Mucosa of rectum (tissue), 2 donors: ENCODE data around the gene SLC4A2.

Experiments
- H3K27ac ChIP-seq, 2 donors: one replicate each; pipeline ENCODE4 v1.7.0; 2013; ENCODE audit warnings: inconsistent platforms in 2 of 2, low read depth in 2 of 2, low read length in 2 of 2
- H3K27me3 ChIP-seq, 2 donors: one replicate each; pipeline ENCODE4 v1.7.0; 2013; ENCODE audit warnings: low read length in 2 of 2; ENCODE audit not compliant: control insufficient read depth in 2 of 2, insufficient read depth in 2 of 2
- H3K36me3 ChIP-seq, 2 donors: one replicate each; pipeline ENCODE4 v1.7.0; 2013; ENCODE audit warnings: low read length in 2 of 2; ENCODE audit not compliant: control insufficient read depth in 2 of 2, insufficient read depth in 2 of 2
- H3K4me1 ChIP-seq, 2 donors: one replicate each; pipeline ENCODE4 v1.7.0; 2013; ENCODE audit warnings: low read length in 2 of 2, mild to moderate bottlenecking in 1 of 2; ENCODE audit not compliant: control insufficient read depth in 2 of 2, insufficient read depth in 2 of 2
- H3K4me3 ChIP-seq, 2 donors: one replicate each; pipeline ENCODE4 v1.7.0; 2013; ENCODE audit warnings: low read length in 2 of 2
- H3K9ac ChIP-seq, 2 donors: one replicate each; pipeline ENCODE4 v1.7.0; 2013; ENCODE audit warnings: low read length in 2 of 2, low read depth in 1 of 2, mild to moderate bottlenecking in 1 of 2
- H3K9me3 ChIP-seq, 2 donors: one replicate each; pipeline ENCODE4 v1.7.0; 2013; ENCODE audit warnings: low read length in 2 of 2; ENCODE audit not compliant: control insufficient read depth in 2 of 2
- donor health status: healthy.
- donor health status: Normal muscosa, but diverticular disease.

The SLC4A2 gene

DNA sequence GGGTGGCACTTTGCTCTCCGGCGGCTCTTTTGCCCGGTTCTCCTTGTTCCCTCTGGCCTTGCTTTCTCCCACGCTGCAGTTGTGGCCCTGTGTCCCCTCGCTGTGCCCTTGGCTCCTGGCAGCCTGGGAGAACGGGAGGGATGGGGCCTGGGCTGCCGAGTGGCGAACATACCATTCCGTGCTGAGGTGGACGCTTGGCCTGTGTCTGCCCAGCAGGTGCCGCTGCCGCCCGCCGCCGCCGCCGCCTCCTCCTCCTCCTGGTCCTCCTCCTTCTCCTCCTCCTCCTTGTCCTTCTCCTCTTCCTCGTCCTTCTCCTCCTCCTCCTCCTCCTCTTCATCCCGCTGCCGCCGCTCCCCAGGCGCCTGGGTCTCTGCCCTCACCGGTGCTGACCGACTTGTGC is 62.9 kb downstream of the SLC4A2 start:
- Histone ChIP-seq H3K9me3 (no peaks in the 10 kb centered on the region), H3K36me3 (peaks cover 21 to 30% of the 10 kb centered on the region in 2 donors), H3K27me3 (no peaks in the 10 kb centered on the region), H3K27ac (no peak overlapping the region), H3K9ac (no peak overlapping the region), H3K4me1 (peaks cover 5 to 14% of the 10 kb centered on the region in 2 donors), H3K4me3 (no peak overlapping the region)

DNA sequence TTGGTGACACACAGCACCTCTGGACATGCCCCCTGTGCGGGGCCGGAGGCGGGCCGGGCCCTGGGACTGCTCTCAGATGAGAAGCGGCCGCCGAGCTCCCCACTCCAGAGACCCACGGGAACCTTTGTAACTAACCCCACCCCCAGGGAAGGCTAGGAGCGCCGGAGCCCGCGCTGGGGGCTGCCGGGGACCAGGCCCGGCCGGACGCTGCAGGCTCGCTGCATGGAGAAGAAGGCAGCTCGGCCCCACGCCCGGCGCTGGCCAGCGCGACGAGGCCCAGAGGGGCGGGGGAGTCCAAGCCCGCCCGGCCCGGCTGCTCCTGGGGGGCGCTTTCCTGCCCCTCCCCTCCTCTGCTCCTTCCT is 63.4 kb downstream of the SLC4A2 start:
- Histone ChIP-seq H3K27me3 (no peaks in the 10 kb centered on the region), H3K27ac (no peak overlapping the region), H3K4me1 (peaks cover 5 to 14% of the 10 kb centered on the region in 2 donors), H3K4me3 (no peak overlapping the region), H3K36me3 (peaks cover 16 to 30% of the 10 kb centered on the region in 2 donors), H3K9me3 (no peaks in the 10 kb centered on the region), H3K9ac (no peak overlapping the region)

DNA sequence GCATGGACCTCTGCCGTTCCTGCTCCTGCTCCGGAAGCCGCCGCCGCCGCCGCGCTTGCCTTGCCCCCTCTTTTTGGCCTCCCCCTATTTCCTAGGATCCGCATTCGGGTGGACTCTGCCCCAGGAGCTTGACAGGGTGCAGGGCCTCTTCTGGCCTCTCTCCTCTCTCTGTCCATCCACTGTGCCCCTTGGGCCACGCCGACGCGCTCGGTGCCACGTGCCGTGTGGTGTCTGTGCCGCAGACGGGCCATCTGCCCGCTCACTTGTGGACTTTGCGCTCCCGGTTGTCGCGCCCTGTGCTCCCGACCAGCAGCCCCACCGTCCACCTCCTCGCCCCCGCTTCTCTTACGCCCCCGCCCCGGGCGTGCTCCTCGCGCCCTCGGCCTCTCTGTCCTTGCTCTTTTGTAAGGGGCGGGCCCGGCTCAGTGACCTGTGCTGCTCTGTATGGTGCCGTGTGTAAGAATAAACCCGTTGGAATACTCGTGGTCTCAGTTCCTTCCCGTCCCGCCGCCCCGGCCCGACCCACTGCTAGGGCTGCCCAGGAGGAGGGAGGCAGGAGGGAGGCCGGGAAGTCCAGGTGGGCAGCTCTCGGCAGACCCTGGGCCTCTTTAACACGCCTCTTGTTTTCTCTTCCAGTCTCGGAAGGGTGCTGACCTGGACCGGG is 63.9 kb downstream of the SLC4A2 start:
- Histone ChIP-seq H3K36me3 (peaks cover 11 to 31% of the 10 kb centered on the region in 2 donors), H3K9ac (no peak overlapping the region), H3K27me3 (no peaks in the 10 kb centered on the region), H3K27ac (no peak overlapping the region), H3K9me3 (no peaks in the 10 kb centered on the region), H3K4me3 (no peak overlapping the region), H3K4me1 (peaks cover 5 to 14% of the 10 kb centered on the region in 2 donors)

DNA sequence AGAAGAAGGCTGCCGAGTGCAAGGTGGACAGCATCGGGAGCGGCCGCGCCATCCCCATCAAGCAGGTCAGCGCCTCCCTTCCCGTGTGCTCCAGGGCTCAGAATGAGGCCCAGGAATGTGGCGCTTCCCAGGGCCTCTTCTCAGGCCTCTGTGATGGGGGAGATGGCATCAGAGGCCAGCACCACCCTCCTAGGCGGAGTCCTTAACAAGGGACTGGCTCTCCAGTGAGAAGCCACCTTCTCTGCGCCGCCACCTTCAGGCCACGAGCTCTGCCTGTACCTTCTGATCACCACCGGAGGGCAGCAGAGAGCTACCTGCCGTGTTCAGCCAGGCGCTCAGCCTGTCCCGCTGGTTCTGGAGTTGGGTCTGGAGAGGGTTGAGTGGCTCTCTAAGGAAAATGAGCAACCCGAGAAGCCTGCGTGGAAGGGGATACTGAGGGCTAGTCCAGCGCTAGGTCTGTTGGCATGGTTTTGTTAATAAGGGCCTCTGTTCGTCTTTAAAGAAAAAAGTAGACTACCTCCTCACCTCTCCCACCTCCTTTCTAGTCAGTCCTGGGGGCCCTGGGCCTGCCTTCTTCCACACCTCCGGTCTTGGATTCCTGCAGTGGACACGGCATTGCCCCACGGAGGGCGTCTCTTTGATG is 64.6 kb downstream of the SLC4A2 start:
- Histone ChIP-seq H3K9me3 (no peaks in the 10 kb centered on the region), H3K36me3 (peaks cover 12 to 29% of the 10 kb centered on the region in 2 donors), H3K9ac (no peak overlapping the region), H3K4me1 (peaks cover 5 to 14% of the 10 kb centered on the region in 2 donors), H3K27ac (no peak overlapping the region), H3K4me3 (no peak overlapping the region), H3K27me3 (no peaks in the 10 kb centered on the region)

DNA sequence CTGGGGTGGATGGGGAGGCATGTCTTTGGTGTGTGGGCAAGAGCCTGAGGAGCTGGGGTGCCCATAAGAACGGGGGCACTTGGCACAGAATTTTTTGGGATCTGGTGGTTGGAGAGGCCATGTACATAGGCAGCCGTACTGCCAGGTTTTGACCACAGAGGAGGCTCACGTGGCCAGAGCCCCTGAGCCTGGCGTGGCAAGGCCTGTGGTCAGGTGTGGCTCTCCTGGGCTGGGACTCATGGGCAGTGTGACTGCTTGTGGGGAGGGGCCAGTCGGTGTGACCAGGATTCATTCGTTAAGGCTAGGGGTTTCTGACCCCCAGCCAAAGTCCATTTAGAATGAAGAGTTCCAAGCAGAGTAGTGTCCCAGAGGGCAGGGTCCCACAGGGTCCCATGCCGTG is 65.1 kb downstream of the SLC4A2 start:
- Histone ChIP-seq H3K4me1 (peaks cover 5 to 14% of the 10 kb centered on the region in 2 donors), H3K27ac (no peak overlapping the region), H3K9me3 (no peaks in the 10 kb centered on the region), H3K36me3 (peaks cover 7 to 24% of the 10 kb centered on the region in 2 donors), H3K4me3 (no peak overlapping the region), H3K27me3 (no peaks in the 10 kb centered on the region), H3K9ac (no peak overlapping the region)

DNA sequence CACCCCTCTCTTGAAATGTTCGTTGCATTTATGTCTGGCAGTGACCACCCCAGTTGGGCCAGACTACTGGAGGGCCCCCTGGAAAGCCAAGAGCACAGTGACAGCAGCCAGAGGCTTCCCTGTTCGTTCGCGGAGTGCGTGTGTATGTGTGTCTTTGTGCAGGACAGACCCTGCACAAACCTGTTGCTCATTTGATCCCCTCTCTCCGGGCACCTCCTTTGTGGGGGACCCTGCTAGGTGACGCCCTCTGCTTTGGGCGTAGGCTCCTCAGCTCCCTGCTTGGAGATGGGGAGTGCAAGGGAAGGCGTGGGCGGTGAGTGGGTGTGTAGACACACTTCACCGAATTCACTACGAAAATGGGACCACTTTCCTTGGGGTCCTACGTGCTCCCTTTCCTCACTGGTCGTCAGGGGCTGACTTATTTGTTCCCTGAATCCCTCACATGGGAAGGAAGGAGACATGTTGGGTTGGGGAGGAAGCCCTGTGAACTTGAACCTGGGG is 65.6 kb downstream of the SLC4A2 start:
- Histone ChIP-seq H3K4me3 (peak overlapping the region; percentile 51 to 62), H3K9ac (peak overlapping the region in 1 of 2 donors; percentile 53), H3K9me3 (no peaks in the 10 kb centered on the region), H3K4me1 (peaks cover 5 to 14% of the 10 kb centered on the region in 2 donors), H3K27ac (peak overlapping the region in 1 of 2 donors; percentile 76), H3K36me3 (peaks cover 9 to 24% of the 10 kb centered on the region in 2 donors), H3K27me3 (no peaks in the 10 kb centered on the region)

DNA sequence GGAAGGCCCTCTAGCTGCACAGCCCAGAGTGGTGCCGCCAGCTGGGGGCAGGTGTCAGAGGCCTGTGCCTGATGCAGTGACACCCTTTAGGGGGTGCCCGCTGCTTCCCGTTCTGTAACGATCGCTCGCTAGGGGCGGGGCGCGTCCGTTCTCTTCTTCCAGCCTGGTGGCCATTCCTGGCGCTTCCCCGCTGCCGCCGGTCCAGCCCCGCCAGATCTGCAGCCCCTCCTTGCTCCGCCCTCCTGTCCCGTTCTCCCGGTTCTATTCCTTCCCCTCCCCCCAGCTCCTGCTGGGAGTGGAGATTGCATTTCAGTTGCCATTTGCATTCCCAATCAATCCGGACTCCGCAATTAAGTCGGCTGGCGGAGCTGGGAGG is 66.1 kb downstream of the SLC4A2 start:
- Histone ChIP-seq H3K27ac (peak overlapping the region; percentile 63 to 76), H3K27me3 (no peaks in the 10 kb centered on the region), H3K4me1 (peaks cover 5 to 14% of the 10 kb centered on the region in 2 donors), H3K9ac (peak overlapping the region in 1 of 2 donors; percentile 53), H3K9me3 (no peaks in the 10 kb centered on the region), H3K4me3 (peak overlapping the region; percentile 51 to 62), H3K36me3 (peaks cover 13 to 26% of the 10 kb centered on the region in 2 donors)

DNA sequence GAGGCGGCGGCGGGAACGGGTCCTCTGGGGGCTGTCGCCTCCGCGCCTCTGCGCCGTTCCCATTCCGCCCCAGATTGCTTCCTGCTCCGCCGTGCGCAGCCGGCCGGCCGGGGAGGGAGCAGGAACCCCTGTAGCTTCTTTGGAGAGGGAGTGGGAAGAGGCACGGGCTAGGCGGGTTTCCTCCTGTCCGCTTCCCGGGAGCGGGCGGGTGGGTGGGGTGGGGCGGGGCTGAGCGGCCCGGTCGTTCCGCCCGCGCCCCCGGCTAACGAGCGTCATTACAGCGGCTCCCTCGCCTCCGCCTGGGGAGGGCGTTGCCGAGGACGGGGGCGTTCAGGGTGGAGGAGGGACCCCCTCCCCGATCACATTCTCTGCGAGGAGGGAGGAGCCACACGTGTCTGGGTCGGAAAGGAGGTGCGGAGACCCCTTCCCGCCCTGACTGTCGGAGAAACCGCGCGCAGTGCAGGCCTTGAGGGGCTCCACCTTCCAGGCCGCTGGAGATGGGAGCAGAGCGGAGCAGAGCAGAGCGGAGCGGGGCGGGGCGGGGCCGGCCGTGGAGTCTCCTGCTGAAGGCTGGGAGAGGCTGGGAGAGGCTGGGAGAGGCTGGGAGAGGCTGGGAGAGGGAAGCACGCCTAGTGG is 66.6 kb downstream of the SLC4A2 start:
- Histone ChIP-seq H3K4me1 (peaks cover 5 to 14% of the 10 kb centered on the region in 2 donors), H3K36me3 (peaks cover 17 to 26% of the 10 kb centered on the region in 2 donors), H3K4me3 (peak overlapping the region; percentile 51 to 62), H3K9ac (peak overlapping the region in 1 of 2 donors; percentile 53), H3K9me3 (no peaks in the 10 kb centered on the region), H3K27me3 (no peaks in the 10 kb centered on the region), H3K27ac (peak overlapping the region; percentile 63 to 83)
